Measurements from ENCODE around the gene UNC50.

DNA sequence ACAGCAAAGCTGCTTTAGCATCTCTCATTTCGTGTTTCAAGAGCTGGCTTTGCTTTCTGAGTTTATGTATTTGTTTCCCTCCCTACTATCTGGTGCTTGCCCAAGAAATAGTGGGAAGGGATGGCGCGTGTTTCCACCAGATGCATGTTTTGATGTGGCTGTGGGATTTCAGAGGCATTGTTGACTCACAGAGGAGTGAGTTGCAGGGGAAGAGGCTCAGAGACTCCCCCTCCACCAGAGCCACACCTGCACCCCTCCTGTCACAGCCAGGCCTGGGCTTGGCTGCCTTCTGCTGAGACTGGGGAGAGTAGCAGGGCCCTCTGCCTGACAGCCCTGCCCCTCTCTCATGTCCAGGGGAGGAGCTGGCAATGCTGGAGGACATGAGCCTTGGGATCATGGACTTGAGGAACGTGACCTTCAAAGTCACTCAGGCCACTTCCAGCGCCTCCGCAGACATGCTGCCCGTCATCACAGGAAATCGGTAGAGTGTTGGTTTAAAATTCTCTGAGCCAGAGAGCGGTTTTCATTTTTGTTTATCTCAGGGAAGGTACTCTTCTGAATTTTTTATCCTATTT, 43.0 kb upstream of the UNC50 start:
- no peak for TF ChIP-seq CTCF (IDR thresholded peaks at IDR 0.05)
- TF ChIP-seq EP300 (IDR thresholded peaks at IDR 0.05), result no peak
